CD4-positive, alpha-beta T cell treated with Interleukin-4 for 1 hour (primary cell): Measurements from ENCODE around the gene BRD4.
A peak's percentile ranks its signal among the peaks of the same experiment; 100 is the strongest.

ENCODE experiments used
- DNase-seq, 2 donors: peaks; one replicate each; pipeline ENCODE4 v3.0.0-alpha.2; 2020 to 2022

The BRD4 gene

DNA sequence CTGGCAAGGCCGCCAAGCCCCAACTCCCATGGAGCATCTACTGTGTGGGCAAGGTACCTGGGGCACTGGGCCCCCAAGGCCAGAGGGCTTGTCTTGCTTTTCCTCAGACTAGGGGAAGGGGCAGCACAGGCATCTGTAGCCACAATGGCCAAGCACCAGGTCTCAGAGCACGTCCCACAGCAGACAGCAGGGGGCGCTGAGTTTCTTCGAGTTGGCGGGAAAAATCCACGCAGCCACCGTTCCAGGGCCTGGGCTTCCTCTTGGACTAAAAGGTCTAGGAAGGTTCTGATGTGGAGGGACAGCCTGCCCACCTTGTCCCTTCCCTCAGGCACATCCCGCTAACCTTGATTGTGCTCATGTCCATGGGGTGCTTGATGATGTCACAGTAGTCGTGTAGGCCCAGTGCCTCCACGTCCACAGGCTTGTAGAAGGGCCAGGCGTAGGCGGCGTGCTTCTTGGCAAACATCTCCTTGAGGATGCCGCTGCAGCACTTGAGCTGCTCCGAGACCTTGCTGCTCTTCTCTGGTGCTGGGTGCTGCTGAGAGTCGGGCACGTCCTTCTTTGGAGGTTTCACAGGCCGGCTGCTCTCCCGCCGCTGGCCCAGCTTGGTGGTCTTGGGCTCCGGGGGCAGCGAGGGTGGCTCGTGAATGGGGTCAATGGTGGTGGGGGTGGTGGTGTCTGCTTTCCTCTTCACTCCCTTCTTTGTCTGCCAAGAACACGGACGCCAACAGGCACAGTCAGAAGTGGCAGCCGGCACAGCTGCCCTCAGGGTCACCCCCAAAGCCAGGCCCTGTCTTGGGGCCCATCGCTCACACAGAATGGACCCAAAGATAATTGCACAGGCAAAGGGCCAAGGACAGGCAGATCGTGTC, 68.0 kb downstream of the BRD4 start:
- DNase-seq, result peak; percentile 63 to 69

DNA sequence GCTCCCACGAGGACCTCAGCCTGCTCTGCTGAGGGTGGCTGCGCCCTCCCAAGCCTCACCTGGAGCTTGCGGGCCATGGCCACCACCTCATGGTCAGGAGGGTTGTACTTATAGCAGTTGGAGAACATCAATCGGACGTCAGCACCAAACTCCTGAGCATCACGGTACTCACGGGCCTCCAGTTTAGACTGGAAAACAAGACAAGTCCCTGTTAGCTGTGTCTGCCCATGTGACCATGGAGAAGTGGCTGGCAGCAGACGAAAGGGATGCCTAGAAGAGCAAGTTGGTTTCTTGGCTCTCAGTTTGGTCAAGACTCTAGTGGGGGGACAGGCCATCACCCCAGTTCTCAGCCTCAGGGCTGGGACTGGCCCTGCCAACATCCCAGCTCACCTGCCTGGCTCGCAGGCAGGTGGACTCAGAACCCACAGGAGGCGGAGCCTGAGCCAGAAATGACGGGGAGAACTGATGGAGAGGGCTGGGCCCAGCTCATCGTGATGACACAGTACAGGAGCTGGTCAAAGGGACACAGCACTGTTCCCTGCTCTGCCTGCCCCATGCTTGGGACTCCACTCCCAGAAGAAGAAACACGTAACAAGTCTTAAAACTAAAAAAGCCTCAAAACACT, 68.9 kb downstream of the BRD4 start:
- DNase-seq, result no peak

DNA sequence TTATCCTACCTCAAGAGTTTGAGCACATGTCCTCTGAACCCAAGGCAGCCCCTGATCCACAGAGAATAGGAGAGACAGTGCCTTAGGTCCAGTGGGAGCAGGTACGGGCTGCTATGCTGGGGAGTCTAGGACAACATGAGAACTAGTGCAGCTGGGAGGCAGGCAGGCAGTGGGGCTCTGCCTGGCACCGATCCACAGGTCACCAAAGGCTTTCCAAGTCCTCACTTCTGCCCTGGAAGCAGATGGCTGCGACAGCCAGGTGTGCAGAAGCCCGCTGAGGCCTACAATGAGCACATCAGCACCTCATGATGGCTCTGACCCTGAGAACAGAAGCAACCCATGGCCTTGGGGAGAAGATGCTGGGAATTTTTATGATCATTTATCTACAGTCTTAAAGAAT, 70.3 kb downstream of the BRD4 start:
- DNase-seq, result no peak

DNA sequence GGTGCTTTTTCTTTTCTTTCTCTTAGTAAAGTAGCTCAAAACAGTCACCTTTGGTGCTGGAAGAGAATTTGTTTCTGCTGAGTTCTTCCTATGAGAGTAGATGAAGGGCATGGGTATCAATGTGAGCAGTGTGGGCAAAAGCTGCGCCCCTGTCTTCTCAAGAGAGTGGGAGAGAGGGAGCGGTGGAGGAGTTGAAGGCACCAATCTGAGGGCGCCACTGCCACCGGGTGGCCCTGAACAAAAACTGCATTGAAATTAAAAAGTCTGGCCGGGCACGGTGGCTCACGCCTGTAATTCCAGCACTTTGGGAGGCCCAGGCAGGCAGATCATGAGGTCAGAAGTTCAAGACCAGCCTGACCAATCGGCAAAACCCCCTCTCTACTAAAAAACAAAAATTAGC, 71.4 kb downstream of the BRD4 start:
- no peak for DNase-seq

DNA sequence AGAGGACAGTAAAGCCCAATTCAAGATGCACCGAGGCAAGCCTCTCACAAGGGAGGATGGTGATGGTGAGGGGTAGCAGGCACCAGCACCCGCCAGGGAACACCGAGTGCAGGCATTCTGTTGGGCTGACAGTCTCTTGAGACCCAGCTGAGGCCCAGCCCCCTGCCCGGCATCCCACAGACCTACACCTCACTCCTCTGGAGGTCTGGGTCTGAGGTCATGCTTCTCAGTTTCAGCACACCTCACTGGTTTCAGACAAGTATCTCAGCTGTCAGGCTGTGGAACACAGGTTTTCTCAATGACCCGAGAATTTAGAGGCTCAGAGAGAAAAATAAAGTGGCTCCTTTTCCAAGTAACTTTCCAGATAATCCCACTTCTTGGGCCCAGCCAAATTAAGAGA, 72.4 kb downstream of the BRD4 start:
- DNase-seq, result no peak

DNA sequence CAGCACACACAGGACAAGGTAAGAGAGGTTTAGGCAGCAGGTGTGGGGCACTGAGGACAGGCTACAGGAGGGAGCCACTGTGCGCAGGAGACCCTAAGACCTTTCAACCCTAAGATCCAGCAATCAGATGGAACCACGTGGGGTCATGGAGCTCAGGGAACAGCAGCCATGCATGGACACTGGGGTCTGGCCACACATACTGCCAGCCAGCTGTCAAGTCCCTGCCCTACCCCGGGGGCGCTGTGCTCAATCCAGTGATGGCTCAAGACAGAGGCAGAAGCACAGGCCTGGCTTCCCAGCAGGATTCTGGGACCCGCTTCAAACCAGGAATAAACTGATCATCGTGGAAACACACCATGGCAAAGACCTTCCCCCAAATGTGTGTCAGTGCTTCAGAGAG, 74.6 kb downstream of the BRD4 start:
- no peak for DNase-seq

DNA sequence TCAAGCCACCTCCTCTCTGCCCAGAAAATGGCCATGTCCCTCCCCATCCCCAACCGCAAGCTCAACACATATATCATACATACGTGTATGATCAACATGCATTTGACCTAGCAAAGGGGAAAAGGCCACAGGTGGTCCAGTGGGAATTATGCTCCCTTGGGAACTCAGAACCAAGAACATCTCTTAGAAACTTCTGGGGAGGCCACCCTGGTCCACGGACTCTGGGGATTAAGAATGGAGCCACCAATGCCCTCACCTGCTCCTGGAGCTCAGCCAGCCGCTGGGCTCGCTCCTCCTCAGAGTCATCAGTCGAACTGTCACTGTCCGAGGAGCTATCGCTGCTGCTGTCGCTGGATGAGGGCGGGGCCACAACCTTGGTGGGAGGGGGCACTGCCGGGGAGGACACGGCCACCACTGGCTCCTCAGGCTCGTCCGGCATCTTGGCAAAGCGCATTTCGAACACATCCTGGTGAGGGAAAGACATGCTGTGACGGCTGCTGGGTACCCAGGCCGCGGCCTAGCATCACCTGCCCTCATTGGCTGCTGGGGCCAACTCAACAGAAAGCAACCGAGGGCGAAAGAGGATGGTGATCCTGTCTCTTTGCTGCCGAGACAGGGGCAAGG, 75.5 kb downstream of the BRD4 start:
- DNase-seq, result no peak

DNA sequence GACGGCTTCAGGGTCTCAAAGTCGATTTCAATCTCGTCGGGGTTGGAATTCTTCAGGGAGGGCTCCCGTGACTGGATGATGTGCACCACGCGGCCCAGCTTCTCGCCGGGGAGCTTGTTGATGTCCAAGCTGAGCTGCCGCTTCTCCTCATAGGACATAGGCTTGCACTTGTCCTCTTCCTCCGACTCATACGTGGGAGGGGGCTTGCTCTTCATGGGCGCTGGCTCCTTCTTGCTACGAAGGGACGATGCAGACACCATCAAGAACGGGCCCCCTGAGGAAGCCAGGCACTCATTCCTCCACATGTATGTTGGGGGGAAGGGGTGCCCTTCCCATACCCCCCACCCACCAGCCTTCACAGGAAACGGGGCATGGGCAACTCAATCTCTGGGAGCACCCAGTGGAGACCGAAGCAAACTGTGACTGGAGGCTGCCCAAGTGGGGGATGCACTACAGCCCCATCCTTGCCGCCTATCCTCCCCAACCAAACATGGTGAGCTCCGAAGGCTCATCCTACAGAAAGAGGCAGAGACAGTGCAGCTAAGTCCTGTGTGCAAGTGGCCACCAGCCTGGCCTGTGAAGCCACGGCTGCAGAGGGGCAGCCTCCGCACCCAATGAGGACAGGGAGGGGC, 76.9 kb downstream of the BRD4 start:
- no peak for DNase-seq

DNA sequence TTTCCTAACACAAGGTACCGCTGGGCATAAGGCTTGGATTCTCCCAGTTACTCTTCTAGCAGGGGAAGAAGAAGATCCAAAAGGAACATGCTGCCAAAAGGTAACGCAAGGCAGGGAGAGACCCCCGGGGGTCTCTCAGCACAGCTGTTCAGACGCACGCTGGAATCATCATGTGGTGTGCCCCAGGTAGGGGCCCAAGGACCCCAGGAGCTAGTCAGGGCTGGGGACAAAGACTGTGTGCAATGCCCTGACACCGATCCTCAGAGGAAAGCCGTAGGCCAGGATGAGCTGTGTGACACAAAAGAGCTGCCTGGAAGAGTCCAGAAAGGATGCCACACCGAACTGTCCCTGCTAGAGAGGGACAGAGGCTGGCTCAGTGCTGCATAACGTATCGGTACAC, 77.8 kb downstream of the BRD4 start:
- DNase-seq, result no peak

DNA sequence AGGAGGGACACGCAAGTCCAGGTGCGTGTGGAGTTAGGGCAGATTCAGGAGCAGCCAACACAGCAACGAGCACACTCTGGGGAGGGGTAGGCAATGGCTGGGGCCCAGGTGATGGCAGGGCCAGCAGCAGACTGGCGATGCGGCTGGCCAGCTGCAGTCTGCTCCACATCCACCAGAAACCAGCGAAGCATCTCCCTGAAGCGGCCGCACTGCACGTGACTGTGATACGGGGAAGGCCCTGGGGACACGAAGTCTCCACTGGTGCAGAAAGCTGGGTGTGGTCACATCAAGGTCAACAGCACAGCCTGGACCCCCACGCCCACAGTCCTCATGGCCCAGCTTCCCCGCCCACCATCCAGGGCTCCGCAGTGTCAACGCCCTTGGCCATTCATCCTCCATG, 78.8 kb downstream of the BRD4 start:
- DNase-seq, result no peak

DNA sequence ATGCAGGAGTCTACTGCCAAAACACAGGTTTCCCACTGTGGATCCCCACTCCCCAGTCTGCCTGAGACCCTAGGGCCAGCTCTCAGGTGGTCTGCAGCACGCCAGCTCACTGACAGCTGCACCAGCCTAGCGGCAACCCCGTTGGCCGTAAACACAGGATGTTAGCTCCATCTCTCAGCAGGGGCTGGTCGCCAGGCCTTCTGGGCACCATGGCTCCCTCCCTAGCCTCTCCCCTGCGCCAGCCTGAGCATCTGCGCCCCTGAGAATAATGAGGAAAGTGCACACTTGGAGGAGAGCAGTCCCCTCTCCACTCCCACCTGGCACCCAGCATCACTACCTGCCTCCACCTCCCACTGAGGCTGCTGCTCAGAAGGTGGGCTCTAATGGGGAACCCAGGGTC, 79.3 kb downstream of the BRD4 start:
- DNase-seq, result no peak

DNA sequence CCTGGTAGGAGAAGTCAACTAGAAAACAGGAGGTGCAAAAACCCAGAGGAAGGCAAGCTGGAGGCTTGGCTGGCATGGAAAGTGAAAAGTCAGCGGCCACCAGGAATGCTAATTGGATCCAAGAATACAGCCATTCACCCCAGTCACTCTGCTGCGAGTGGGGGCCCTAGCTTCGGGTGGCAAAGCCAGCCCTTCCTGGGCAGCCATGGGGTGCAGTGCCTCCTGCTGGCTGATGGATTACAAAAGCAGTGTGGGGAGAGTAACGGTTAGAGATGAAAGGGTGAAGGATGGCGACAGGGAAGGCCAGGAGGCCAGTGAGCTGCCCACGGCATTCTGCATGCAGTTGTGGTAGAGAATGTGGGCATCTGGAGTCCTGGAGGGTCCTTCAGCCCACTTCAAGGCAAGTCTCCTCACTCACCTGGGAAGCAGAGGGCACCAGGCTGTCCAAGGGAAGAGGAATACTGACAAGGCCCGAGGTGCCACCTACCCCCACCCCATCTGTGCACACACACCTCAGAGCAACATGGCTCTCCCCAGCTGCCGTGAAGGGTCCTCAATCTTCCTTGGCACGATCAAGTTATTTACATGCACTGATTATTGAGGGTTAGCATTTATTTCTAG, 79.8 kb downstream of the BRD4 start:
- no peak for DNase-seq

DNA sequence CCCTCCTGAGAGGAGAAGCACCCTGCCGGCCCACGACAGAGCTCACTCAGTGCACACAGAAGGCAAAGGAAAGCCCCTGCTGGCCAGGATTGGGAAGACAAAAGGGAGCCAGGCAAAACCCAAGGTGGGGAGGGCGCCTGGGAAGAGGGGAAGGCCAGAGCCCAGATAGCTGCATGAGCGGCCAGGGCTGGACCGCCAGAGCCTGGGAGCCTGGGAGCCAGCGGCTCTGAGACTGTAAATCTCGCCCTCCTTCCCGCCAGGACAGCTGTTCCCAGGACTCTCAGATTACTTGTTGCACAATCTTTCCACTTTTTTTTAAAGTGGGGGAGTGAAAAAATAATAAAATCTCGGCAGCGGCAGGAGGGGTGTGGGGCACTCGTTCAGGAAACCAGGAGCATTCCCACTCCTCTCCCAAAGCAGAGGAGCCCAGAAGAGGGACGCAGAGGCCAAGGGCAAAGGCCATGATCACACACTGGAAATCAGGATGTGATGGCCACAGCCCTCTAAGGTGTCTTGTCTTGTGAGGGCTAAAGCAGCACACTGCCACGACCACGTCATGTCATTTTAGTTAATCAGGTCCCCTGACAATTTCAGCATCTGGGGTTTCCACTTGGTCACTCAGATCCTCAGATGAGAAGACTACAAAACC, 80.5 kb downstream of the BRD4 start:
- no peak for DNase-seq

DNA sequence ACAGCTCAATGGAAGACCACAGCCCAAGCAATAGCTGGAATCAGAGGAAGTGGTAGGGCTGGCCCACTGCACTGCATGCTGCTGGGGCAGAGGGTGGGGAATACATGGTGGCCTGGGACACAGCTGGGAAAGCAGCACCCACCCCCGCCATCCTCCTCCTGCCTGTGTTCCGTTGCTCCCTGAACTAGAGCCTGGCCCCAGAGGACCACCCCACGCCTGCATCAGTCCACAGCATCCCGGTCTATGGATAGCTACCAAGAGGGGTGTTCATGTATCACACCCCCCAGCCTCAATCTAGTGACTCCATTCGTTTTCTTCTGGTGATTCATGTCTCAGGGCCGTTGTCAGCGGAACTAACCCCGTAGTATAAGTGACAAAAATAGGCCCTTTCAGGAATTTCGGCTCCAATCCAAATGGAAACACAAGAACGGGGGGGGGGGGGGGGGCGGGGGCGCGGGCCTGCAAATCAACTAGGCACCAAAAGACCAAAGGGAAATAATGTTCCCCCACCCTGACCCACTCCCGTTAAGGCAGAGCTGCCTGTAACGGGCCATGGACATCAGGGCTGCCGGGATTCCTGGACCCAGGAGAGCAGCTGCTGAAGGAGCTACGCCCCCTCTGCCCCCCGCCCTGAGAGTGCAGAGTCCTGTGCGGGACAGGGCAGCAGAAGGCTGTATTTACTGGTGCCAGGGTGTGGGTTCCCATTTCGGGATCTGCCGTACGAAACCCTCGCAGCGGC, 81.2 kb downstream of the BRD4 start:
- no peak for DNase-seq

DNA sequence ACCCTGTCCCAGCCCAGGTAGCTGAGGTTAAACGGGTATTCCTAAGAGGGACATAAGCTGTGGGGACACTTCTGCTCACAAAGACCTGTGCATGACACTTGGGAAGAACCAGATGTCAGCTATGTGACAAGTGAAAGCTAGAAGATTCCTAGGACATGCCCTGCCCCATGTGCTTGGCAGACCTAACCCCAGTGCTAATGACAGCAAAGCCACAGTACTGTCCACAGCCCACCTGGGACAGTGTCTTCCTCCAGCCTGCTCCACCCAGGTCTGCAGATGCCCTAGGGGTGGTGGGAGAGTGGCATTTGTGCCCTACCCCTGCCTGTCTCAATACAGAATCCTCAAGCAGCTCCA, 81.7 kb downstream of the BRD4 start:
- no peak for DNase-seq

DNA sequence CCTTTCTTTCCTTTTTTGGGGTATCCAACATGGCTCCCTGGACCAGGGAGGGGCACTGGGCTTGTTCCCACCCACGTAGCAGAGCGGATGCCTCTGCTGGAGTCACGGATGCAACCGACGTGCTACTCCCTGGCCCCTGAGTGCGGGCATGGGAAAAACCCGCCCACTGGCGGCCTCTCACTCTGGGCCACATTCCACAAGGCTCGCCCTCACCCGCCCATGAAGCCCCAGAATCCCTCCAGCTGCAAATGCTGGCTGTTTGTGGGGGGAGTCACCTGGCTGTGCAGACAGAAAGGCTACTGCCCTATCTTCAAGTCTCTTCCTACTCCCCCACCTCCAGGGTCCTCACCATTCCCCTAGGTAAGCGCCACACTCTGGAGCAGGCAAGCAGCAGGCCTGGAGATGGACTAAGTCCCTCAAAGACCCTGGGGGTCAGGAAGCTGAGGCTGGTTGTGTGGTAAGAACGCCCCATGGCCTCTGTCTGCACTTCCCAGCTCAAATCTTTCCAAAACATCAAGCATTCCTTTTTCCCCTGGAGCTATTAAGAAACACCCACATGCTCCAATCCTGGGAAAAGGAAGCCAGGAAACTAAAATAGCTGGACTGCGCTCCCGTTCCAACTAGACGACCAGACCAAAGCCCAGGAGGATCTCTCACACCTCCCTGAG, 82.2 kb downstream of the BRD4 start:
- no peak for DNase-seq

DNA sequence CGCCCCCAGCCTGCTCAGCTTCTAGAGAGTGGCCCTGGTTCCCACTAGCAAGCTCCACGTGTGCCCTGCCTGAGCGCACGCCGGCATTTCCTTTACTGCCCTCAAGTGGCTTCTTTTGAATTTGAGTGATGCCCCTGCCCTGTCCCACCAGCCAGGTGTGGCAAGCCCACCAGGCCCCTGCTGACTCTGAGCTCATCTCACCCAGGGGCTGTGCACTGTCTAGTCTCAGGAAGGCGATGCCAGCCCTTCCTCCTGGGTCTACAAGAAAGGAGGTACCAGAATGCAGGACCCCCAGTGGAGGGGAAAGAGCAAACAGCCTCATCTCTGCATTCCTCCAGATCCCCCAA, 82.8 kb downstream of the BRD4 start:
- DNase-seq, result no peak

DNA sequence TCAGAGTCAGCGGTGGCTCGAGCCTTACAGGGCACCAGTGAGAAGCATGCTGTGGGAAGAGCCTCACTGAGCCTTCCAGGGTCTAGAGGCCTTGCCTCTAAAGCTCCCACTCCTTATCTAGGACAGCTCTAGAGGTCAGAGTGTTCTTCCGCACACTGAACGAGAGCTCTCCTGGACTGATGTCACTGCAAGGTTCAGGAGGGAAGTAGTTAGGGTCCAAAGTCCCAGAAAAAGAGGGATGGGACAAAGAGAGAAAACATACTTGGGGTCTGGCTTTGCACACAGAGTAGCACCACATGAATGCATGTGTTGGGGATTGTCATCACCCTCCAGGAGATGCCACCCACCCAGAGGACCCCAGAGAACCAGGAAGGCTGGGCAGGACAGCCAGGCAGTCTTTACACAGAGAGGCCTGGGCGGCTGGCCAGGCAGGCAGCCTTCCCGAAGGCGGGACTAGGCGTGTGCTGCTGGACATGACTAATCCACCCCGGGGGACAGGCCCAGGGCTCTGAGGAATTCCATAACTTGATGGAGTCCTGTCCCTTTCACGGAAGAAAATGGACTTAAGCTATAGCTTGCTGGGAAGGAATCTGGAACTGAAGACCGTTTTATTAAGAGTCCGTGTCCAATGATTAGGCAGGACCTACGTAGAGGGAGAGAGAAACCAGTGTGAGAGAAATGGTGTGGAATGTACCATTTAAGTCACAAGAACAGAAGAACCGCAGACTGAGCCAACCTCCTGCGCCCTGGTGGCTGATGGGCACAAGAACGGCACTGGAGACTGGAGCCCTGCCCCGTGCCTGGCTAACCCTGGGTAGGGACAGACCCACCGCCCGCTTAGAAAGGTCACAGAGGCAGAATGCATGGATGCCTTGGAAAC, 83.5 kb downstream of the BRD4 start:
- DNase-seq, result no peak

DNA sequence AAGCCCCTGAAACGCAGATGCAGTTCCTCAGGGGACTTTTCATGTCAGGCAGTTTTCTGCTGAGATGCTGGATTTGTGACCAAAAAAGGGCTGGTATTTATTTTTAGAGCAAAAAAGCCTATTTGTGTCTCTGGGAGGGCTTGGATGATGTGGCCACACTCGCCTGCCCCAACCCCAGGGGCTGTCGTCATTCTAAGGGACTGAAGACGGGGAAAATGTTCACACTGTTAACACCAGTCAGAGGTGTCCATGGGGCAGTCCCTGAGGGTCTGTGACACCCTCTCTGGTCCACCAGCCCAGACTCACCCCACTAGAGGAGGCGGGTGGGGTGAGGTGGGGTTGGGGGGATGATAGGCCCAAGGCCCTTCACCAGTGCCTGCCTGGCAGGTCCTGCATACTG, 84.2 kb downstream of the BRD4 start:
- no peak for DNase-seq
